ENCODE measurements around the gene TSPAN9. TPM values are rescaled to one million over a fixed set of nuclear protein-coding genes. Genes with fewer than 3 reads are reported as not detected.

TSPAN9 gene
- total RNA-seq, 2 experiments from 2014 or later, result 0.07 TPM; not detected in 1

- H3K4me1 Mint-ChIP-seq (ENCODE audit: low read depth), result no peaks in the 10 kb centered on the region
- TF ChIP-seq, protein P1, sequence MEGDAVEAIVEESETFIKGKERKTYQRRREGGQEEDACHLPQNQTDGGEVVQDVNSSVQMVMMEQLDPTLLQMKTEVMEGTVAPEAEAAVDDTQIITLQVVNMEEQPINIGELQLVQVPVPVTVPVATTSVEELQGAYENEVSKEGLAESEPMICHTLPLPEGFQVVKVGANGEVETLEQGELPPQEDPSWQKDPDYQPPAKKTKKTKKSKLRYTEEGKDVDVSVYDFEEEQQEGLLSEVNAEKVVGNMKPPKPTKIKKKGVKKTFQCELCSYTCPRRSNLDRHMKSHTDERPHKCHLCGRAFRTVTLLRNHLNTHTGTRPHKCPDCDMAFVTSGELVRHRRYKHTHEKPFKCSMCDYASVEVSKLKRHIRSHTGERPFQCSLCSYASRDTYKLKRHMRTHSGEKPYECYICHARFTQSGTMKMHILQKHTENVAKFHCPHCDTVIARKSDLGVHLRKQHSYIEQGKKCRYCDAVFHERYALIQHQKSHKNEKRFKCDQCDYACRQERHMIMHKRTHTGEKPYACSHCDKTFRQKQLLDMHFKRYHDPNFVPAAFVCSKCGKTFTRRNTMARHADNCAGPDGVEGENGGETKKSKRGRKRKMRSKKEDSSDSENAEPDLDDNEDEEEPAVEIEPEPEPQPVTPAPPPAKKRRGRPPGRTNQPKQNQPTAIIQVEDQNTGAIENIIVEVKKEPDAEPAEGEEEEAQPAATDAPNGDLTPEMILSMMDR (IDR thresholded peaks at IDR 0.05), result no peak
- H3K9me3 Mint-ChIP-seq, result no peaks in the 10 kb centered on the region
- ChIA-PET CTCF (interaction anchor here (2.8 kb wide), 1 partner anchor 56 kb away, joined by 9 read pairs; no protein-coding TSS in a partner anchor), POLR2A (no interaction called here)
- H3K4me3 Mint-ChIP-seq, result no peak overlapping the region
- no peak for DNase-seq
- H3K27me3 Mint-ChIP-seq, result peaks cover 1% of the 10 kb centered on the region
- no peaks in the 10 kb centered on the region for H3K36me3 Mint-ChIP-seq (ENCODE audit: low read depth)
- no peak overlapping the region for H3K27ac Mint-ChIP-seq
- ATAC-seq, result no peak
- intact Hi-C loops (cut with micrococcal nuclease), result no loop called here
Measured at GRCh38 chr12:3219233-3219632, 142.1 kb downstream of the TSPAN9 start.

DNA sequence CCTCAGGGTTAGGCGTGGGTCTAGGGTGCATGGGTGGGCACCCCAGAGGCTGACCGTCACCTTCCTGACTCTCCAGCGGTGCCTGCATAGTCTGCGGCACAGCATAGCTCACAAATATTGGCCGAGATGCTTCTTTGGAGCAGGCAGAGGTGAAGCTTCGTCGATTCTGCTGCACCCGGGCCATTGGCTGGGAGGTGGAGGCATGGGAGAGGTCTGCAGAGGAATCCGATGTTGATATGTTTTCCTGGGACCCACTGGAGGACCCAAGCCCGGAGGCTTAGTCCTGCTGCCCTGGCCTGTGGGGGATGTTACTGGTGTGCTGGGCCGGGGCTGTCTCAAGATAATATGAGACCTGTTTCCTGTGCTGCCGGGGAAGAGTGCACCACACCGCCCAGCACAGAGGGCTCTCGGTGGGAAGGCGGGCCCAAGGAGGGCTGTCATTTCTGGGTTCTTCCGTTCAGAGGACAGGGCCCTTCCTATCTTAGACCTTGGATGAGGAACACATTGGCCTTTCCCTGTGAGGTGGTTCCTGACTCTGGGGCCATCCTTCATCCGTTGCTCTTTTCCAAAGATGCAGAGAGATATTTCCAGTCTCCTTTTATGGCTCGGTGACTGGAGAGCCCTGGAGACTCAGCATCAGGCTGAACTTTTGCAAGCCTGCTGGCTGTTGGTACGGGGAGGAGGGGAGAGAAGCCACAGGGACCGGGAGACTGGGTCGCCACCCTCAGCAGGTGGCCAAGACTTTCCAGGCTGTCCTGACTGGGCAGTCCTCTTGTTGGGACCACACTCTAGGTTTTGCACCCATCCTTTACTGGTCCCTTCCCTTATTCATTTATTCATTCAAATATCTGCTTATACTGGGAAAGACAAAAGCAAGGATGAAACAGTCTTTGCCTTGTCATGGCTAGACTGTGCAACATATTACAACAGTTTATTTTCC lies 143.5 kb downstream of the TSPAN9 start:
- CTCF ChIA-PET, result no interaction called here
- TF ChIP-seq, protein P1 (IDR thresholded peaks at IDR 0.05), result no peak
- Mint-ChIP-seq H3K4me3 (no peak overlapping the region), H3K27me3 (peaks cover 1% of the 10 kb centered on the region), H3K4me1 (ENCODE audit: low read depth) (peaks cover 5% of the 10 kb centered on the region), H3K36me3 (ENCODE audit: low read depth) (no peaks in the 10 kb centered on the region), H3K9me3 (no peaks in the 10 kb centered on the region), H3K27ac (no peak overlapping the region)
- ATAC-seq, result no peak
- DNase-seq, result no peak
- POLR2A ChIA-PET, result no interaction called here
- intact Hi-C loops (cut with micrococcal nuclease), result no loop called here

- DNase-seq (no peak), ATAC-seq (no peak)
- Mint-ChIP-seq H3K4me3 (no peak overlapping the region), H3K9me3 (no peaks in the 10 kb centered on the region), H3K4me1 (ENCODE audit: low read depth) (peaks cover 8% of the 10 kb centered on the region), H3K36me3 (ENCODE audit: low read depth) (no peaks in the 10 kb centered on the region), H3K27me3 (no peaks in the 10 kb centered on the region), H3K27ac (no peak overlapping the region)
- intact Hi-C loops (cut with micrococcal nuclease), result no loop called here
- ChIA-PET CTCF (no interaction called here), POLR2A (no interaction called here)
- TF ChIP-seq, protein P1 (IDR thresholded peaks at IDR 0.05), result no peak
Measured at GRCh38 chr12:3222306-3222705, 145.1 kb downstream of the TSPAN9 start.

DNA sequence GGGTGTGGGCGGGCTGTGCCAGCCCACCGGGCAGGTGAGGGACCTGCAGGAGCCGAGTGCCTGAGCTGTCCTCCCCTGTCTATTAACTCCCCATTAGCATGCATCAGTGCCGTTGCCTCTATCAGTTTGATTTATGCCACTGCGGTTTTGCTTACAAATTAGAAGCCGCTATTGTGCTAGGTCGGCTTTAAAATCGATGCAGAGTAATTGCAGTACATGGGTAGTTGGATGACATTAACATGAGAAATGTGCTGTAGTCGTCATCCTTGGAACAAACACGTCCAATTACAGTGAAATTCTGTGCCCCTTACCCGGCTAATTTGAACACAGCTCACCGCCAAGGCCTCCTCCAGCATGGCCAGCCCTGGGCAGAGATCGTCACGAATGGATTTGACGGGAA lies 145.8 kb downstream of the TSPAN9 start:
- no peaks in the 10 kb centered on the region for H3K27me3 Mint-ChIP-seq
- DNase-seq (no peak), ATAC-seq (no peak)
- H3K4me1 Mint-ChIP-seq (ENCODE audit: low read depth), result peaks cover 8% of the 10 kb centered on the region
- no peaks in the 10 kb centered on the region for H3K9me3 Mint-ChIP-seq
- no peak overlapping the region for H3K4me3 Mint-ChIP-seq
- no peaks in the 10 kb centered on the region for H3K36me3 Mint-ChIP-seq (ENCODE audit: low read depth)
- TF ChIP-seq, protein P1 (IDR thresholded peaks at IDR 0.05), result no peak
- H3K27ac Mint-ChIP-seq, result no peak overlapping the region
- CTCF ChIA-PET, result interaction anchor here (1.3 kb wide), 1 partner anchor 77 kb away, joined by 3 read pairs; no protein-coding TSS in a partner anchor
- POLR2A ChIA-PET, result no interaction called here
- intact Hi-C loops (cut with micrococcal nuclease), result no loop called here
